ENCODE results near the gene RFLNA. TPM values are rescaled to one million over a fixed set of nuclear protein-coding genes. Genes with fewer than 3 reads are reported as not detected.
A peak's percentile ranks its signal among the peaks of the same experiment; 100 is the strongest.

The RFLNA gene
- total and polyA plus RNA-seq, 2 donors (not counting 1 experiment from before 2014, with no cell fraction given): not detected

GRCh38 chr12:124321040-124321481 is 26.2 kb downstream of the RFLNA start:
- Mint-ChIP-seq H3K4me1 (no peaks in the 10 kb centered on the region), H3K27ac (no peak overlapping the region), H3K9me3 (ENCODE audit: insufficient read depth) (peaks cover 4% of the 10 kb centered on the region), H3K4me3 (no peak overlapping the region), H3K27me3 (no peaks in the 10 kb centered on the region)
- Histone ChIP-seq H3K36me3 (replicated peaks in 1 of 2; ENCODE audit: control extremely low read depth in 1 of 2, control insufficient read depth in 1 of 2, extremely low read depth in 1 of 2, insufficient read depth in 2 of 2, low read length in 1 of 2) (peaks cover 0 to 26% of the 10 kb centered on the region in 2 experiments), H3K27me3 (replicated peaks in 1 of 4; ENCODE audit: control extremely low read depth in 1 of 4, control insufficient read depth in 3 of 4, insufficient read depth in 4 of 4, low read length in 3 of 4) (no peaks in the 10 kb centered on the region), H3K9ac (ENCODE audit: low read length) (no peak overlapping the region), H3K9me3 (ENCODE audit: control extremely low read depth in 1 of 3, control insufficient read depth in 2 of 3, insufficient read depth in 1 of 3, low read length in 2 of 3) (peaks cover 0 to 33% (median 13%) of the 10 kb centered on the region in 3 donors), H3K27ac (ENCODE audit: low read length in 2 of 2) (no peak overlapping the region), H3K79me2 (ENCODE audit: control insufficient read depth, insufficient read depth, low read length) (no peaks in the 10 kb centered on the region), H3K4me1 (ENCODE audit: control insufficient read depth in 2 of 2, insufficient read depth in 2 of 2, low read length in 2 of 2) (no peaks in the 10 kb centered on the region), H3K4me3 (ENCODE audit: control extremely low read depth in 1 of 5, extremely low read depth in 1 of 5, insufficient read depth in 1 of 5, low read depth in 2 of 5, low read length in 4 of 5) (no peak overlapping the region), H2AFZ (ENCODE audit: insufficient read depth, low read depth, low read length, poor library complexity, severe bottlenecking) (no peak overlapping the region), H4K20me1 (ENCODE audit: control insufficient read depth, insufficient read depth, low read length, poor library complexity, severe bottlenecking) (no peaks in the 10 kb centered on the region), H3K4me2 (replicated peaks; ENCODE audit: low read depth, low read length, poor library complexity, severe bottlenecking) (no peak overlapping the region)
- ATAC-seq (ENCODE audit: low read depth) (peak; percentile 63), DNase-seq (peak; percentile 50)
- WGBS (ENCODE audit: insufficient coverage): 34% methylated on average over 6 of the region's 6 CpGs
- TF ChIP-seq, protein P1, sequence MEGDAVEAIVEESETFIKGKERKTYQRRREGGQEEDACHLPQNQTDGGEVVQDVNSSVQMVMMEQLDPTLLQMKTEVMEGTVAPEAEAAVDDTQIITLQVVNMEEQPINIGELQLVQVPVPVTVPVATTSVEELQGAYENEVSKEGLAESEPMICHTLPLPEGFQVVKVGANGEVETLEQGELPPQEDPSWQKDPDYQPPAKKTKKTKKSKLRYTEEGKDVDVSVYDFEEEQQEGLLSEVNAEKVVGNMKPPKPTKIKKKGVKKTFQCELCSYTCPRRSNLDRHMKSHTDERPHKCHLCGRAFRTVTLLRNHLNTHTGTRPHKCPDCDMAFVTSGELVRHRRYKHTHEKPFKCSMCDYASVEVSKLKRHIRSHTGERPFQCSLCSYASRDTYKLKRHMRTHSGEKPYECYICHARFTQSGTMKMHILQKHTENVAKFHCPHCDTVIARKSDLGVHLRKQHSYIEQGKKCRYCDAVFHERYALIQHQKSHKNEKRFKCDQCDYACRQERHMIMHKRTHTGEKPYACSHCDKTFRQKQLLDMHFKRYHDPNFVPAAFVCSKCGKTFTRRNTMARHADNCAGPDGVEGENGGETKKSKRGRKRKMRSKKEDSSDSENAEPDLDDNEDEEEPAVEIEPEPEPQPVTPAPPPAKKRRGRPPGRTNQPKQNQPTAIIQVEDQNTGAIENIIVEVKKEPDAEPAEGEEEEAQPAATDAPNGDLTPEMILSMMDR (IDR thresholded peaks at IDR 0.05): peak; percentile 73
- TF ChIP-seq EZH2 (IDR thresholded peaks at IDR 0.05; ENCODE audit: borderline replicate concordance, insufficient read depth, low read depth, low read length, poor library complexity, severe bottlenecking): no peak
- ChIA-PET CTCF (no interaction called here), POLR2A (no interaction called here)
- intact Hi-C loops (cut with micrococcal nuclease): no loop called here

- CTCF ChIA-PET: interaction anchor here (0.6 kb wide), 1 partner anchor 441 kb away, joined by 3 read pairs; no protein-coding TSS in a partner anchor
- no peak for ATAC-seq (ENCODE audit: low read depth)
Measured at GRCh38 chr12:124321556-124322270, 26.8 kb downstream of the RFLNA start.

More at GRCh38 chr12:124321556-124322270, 26.8 kb downstream of the RFLNA start:
- H3K27me3 Mint-ChIP-seq: no peaks in the 10 kb centered on the region
- H3K27ac Mint-ChIP-seq: no peak overlapping the region
- H3K79me2 ChIP-seq (ENCODE audit: control insufficient read depth, insufficient read depth, low read length): no peaks in the 10 kb centered on the region
- no peaks in the 10 kb centered on the region for H3K27me3 ChIP-seq (replicated peaks in 1 of 4; ENCODE audit: control extremely low read depth in 1 of 4, control insufficient read depth in 3 of 4, insufficient read depth in 4 of 4, low read length in 3 of 4)
- no peaks in the 10 kb centered on the region for H3K4me1 Mint-ChIP-seq
- H3K9me3 ChIP-seq (ENCODE audit: control extremely low read depth in 1 of 3, control insufficient read depth in 2 of 3, insufficient read depth in 1 of 3, low read length in 2 of 3): peaks cover 0 to 39% (median 13%) of the 10 kb centered on the region in 3 donors
- no peak overlapping the region for H3K4me3 Mint-ChIP-seq
- POLR2A ChIA-PET: interaction anchor here (0.6 kb wide), 1 partner anchor 332 kb away, joined by 4 read pairs; no protein-coding TSS in a partner anchor
- H3K9ac ChIP-seq (ENCODE audit: low read length): no peak overlapping the region
- no peak overlapping the region for H2AFZ ChIP-seq (ENCODE audit: insufficient read depth, low read depth, low read length, poor library complexity, severe bottlenecking)
- no peak overlapping the region for H3K4me2 ChIP-seq (replicated peaks; ENCODE audit: low read depth, low read length, poor library complexity, severe bottlenecking)
- intact Hi-C loops (cut with micrococcal nuclease): no loop called here
- H3K4me1 ChIP-seq (ENCODE audit: control insufficient read depth in 2 of 2, insufficient read depth in 2 of 2, low read length in 2 of 2): no peaks in the 10 kb centered on the region
- no peak overlapping the region for H3K27ac ChIP-seq (ENCODE audit: low read length in 2 of 2)
- 79% methylated on average over 3 of the region's 7 CpGs for WGBS (ENCODE audit: insufficient coverage)
- no peak for DNase-seq
- H3K4me3 ChIP-seq (ENCODE audit: control extremely low read depth in 1 of 5, extremely low read depth in 1 of 5, insufficient read depth in 1 of 5, low read depth in 2 of 5, low read length in 4 of 5): no peak overlapping the region
- no peaks in the 10 kb centered on the region for H4K20me1 ChIP-seq (ENCODE audit: control insufficient read depth, insufficient read depth, low read length, poor library complexity, severe bottlenecking)
- TF ChIP-seq EZH2 (IDR thresholded peaks at IDR 0.05; ENCODE audit: borderline replicate concordance, insufficient read depth, low read depth, low read length, poor library complexity, severe bottlenecking): no peak
- TF ChIP-seq, protein P1 (IDR thresholded peaks at IDR 0.05): no peak
- H3K36me3 ChIP-seq (replicated peaks in 1 of 2; ENCODE audit: control extremely low read depth in 1 of 2, control insufficient read depth in 1 of 2, extremely low read depth in 1 of 2, insufficient read depth in 2 of 2, low read length in 1 of 2): peaks cover 0 to 29% of the 10 kb centered on the region in 2 experiments
- H3K9me3 Mint-ChIP-seq (ENCODE audit: insufficient read depth): peaks cover 4% of the 10 kb centered on the region
